GM21619 (cell line): ENCODE measurements around the gene GSAP.

Source experiments
- ATAC-seq: cut with Tn5 transposase; IDR thresholded peaks from one replicate; pipeline ENCODE4 v1.9.1; 2021; ENCODE audit not compliant: unreplicated experiment

GSAP gene

GRCh38 chr7:77409005-77409738 lies 7.0 kb downstream of the GSAP start:
- no peak for ATAC-seq

GRCh38 chr7:77407906-77408305 lies 8.2 kb downstream of the GSAP start:
- ATAC-seq: peak; percentile 64

- no peak for ATAC-seq
Measured at GRCh38 chr7:77406421-77406820, 9.7 kb downstream of the GSAP start.

DNA sequence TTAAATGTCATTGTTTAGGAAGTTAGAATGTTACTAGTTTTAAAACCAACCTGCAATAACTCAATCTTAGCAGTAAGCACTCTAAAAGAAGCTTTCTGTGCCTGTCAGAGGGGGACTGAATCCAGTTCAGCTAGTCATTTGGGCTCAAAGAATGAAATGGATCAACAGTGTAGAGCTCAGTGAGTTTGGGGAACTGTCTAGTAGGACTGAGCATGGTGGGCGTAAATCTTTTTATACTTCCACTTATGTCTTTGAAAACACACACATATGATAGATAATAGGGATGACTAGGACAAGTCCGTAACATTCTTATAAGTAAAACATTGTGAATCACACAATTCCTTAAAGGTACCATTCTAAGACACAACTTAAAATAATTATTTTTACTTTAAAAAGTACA lies 11.5 kb downstream of the GSAP start:
- no peak for ATAC-seq

- no peak for ATAC-seq
Measured at GRCh38 chr7:77403957-77404356, 12.2 kb downstream of the GSAP start.

GRCh38 chr7:77402818-77403217 lies 13.3 kb downstream of the GSAP start:
- ATAC-seq: no peak

DNA sequence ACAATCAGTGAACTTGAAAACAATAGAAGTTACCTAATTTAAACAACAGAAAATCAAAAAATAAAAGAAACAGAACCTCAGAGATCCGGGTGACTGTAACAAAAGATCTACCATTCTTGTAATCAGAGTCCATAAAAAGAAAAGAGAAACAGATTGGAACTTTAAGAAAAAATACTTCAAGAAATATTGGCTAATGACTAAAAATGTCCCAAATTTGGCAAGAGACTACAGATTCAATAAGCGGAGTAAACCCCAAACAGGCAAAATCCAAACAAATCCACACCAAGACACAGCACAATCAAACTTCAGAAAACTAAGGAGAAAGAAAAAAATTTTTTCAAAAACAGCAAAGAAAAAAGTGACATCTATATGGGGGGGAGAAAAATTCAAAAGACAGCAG lies 15.1 kb downstream of the GSAP start:
- no peak for ATAC-seq

DNA sequence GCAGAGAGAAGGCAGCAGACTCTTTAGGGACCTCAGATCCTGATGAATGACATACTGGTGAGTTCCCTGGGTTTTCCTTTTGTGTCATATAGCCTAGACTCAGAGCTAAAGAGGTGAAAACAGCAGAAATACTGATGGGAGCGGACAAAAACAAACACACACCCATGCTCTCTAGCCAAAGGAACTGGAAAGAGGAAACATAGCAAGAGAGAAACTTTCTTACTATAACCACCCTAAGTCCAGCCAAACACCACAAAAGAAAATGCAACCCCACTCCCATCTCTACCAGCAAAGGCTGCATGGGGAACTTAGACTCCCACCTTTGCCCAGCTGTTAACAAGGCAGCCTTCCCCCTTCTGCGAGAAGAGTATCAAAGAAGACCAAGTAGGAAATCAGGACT lies 16.3 kb downstream of the GSAP start:
- no peak for ATAC-seq

DNA sequence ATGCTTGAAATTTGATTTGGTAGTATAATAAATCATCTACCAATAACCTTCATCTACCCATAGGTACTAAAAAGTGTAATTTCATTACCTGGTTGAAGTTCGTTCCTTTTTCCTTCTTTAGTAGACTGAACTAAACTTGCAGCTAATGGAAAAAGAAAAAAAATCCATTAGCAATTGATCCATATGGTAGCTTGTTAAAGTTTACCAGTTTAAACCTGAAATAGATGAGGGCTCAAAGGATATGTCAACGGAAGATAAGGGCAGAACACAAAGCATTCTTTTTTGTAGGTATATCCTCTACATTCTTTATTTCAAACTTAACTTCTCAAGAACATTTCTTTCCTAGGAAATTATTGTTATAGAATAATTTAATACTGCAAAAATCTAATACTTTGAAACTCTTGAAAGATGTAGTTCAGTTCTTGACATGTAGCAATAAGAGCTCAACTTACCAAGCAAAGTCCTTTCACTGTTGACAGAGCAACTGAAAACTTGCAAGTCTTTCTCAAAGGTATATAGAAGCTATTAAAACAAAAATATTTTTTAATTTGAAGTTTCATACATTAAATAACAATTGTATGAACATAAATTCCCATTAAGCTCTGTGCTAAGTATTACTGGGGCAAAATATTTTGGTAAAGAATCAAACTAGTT lies 19.1 kb downstream of the GSAP start:
- no peak for ATAC-seq

GRCh38 chr7:77395626-77396025 lies 20.5 kb downstream of the GSAP start:
- ATAC-seq: no peak

DNA sequence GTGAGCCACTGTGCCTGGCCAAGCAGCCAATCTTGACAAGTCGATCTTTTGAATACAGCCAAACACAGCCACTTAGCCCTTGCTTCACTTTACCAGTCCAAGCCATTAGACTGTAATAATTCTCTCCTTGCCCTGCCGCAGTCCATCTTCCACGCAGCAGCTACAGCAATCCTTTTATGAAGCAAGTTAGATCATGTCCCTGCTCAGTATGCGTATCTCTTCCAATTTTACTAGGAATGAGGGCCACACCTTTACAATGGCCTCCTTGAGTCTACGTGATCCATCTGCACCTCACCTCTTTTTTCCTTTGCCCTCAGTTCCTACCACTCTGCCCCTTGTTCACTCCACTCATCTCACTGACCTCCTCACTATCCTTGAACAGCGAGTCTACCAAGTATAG lies 22.2 kb downstream of the GSAP start:
- ATAC-seq: no peak

DNA sequence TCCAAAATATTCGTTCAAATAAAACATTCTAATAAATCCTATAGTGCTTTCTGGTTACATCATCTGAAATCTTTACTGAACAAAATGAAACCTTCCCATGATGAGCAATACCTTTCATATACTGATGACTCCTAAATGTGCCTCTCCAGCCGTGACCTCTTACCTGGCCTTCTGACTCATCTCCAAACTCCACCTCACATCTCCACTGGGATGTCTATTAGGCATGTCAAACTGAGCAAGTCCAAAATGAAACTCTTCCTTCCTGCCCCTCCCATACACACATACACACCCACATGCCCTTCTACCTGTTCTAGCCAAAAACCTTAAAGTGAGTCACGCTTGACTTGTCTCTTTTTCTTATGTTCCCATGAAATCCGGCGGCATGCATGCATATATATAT lies 22.9 kb downstream of the GSAP start:
- ATAC-seq: peak; percentile 96

GRCh38 chr7:77391230-77391629 lies 24.9 kb downstream of the GSAP start:
- ATAC-seq: peak; percentile 55

- no peak for ATAC-seq
Measured at GRCh38 chr7:77388055-77388641, 28.0 kb downstream of the GSAP start.

- no peak for ATAC-seq
Measured at GRCh38 chr7:77386165-77386822, 29.9 kb downstream of the GSAP start.

- ATAC-seq: no peak
Measured at GRCh38 chr7:77383333-77383740, 32.8 kb downstream of the GSAP start.

DNA sequence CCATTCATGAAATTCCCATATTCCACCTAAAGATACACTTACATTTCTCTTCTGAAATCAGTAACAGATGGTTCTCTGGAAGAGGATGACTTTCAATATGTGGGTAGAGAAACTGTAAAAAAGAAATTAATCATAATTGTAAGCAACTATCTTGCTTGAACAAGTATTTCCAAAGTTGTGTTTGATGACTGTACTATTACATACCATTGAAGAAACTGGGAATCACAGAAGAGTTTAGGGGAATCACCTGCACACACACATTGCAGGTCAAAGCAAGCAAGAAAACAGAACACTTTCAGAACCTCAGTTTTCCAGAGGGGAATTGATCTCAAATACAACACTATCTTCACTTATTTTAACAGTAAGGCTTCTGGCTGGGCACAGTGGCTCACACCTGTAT lies 33.6 kb downstream of the GSAP start:
- ATAC-seq: no peak

GRCh38 chr7:77378584-77378983 lies 37.6 kb downstream of the GSAP start:
- no peak for ATAC-seq

DNA sequence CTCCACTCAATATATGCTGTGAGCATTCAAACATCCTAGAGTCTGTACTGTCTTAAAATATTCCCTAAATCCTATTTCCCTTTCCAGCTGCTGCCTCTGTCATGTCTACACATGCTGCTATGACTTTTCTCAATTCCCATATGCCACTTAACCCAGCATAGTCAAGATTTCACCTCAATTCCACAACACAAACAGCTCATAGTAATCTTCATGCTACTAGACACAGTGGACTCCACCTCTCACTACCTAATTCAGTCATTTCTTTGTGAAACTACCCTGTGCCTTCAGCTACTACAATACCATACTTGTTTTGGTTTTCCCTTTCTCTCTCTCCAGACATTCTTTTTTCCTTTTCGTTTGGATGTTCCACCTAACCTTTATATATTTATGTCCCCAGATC lies 45.5 kb downstream of the GSAP start:
- peak; percentile 79 for ATAC-seq

DNA sequence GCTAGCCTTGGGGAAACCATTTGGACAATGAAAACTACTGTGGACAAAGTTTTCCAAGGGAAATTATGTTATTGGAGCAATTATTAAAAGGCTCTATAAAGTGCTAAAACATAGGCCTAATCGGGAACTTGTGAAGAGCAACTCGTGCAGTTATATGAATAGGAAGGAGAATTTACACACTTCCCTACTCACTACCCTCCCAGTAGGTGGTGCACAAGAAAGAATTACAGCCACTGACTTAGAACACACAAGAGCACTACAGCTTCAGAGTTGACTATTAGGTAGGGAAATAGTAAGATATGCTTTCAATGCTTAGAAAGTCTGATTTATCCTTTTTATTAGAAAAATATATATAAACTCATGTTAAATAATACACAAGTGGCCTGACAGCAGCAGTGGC lies 47.2 kb downstream of the GSAP start:
- no peak for ATAC-seq

DNA sequence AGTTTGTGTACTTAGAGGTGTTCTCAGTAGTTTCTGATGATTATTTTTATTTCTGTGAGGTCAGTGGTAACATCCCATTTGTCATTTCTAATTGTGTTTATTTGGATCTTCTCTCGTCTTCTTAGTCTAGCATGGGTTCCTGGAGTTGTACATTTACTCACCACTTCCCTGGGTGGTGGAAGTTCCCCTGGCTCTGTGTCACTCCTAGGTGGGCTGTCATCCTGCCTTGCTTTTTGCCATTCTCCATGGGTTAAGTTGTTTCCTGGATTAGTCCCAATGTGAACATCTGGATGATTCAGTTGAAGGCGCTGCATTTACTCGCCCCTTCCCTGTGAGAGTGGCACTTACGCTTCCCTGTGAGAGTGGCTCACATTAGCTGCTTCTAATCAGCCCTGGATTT lies 48.2 kb downstream of the GSAP start:
- ATAC-seq: no peak

DNA sequence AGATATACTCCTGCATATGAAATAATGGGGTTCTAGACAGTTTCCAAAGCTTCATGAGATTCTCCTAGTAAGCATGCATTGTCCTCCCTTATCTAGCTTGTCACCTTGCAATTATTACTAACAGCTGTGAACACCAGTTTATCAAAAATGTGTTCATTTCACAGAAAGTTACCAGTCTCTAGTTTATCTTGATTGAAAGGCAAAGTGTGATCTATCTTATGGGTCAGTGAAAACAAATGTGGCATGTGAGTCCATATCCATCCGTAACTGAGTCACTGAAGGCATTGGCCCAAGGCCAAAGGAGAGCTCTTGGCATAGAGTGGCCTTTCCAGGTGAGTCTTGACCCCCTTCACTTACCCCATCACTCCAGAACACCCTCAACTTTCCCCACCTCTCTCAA lies 53.2 kb downstream of the GSAP start:
- no peak for ATAC-seq
